HCT116 (cell line): Measurements from ENCODE around the gene TACR2. TPM values are rescaled to one million over a fixed set of nuclear protein-coding genes. Genes with fewer than 3 reads are reported as not detected.

Experiments used
- ATAC-seq: fragments of 200-7000 bp; cut with Tn5 transposase; 2 replicates; pipeline ENCODE4 v1.9.1; 2020; ENCODE audit warnings: mild to moderate bottlenecking, moderate library complexity
- BruUV-seq: library from RNA; stranded (reverse); fragments of 400-500 nt; replicated peaks from 2 replicates; lab custom pipeline; 2021; lab: Mats Ljungman, UMichigan
- CTCF ChIA-PET: fragments of 300-600 bp; sonication (Branson Sonifier 250); formaldehyde crosslinking; loops from one replicate; lab custom pipeline; 2021; ENCODE audit warnings: antibody characterized with exemption; lab: Charles Lee
- POLR2A ChIA-PET: fragments of 300-600, 350-600 bp; sonication (Branson Sonifier 250); formaldehyde crosslinking; loops from one replicate; lab custom pipeline; 2021; ENCODE audit warnings: antibody characterized with exemption; lab: Charles Lee
- RAD21 ChIA-PET, 2 experiments: fragments of 300-600 bp; sonication (Branson Sonifier 250); formaldehyde crosslinking; loops; one replicate each; lab custom pipeline; 2023; ENCODE audit warnings: low total read pairs in 2 of 2; ENCODE audit not compliant: uncharacterized antibody in 2 of 2, unreplicated experiment in 2 of 2, low non-redundant PET in 1 of 2; lab: Charles Lee
- DNase-seq: peaks from one replicate; pipeline ENCODE4 v3.0.0-alpha.2; 2010; ENCODE audit warnings: low read depth, low spot score
- H2AFZ ChIP-seq: fragments of 200-600 bp; shearing (Covaris generic), sonication (generic); 2 replicates; pipeline ENCODE4 v1.6.1; 2017; ENCODE audit warnings: low read depth, mixed run types, mixed read lengths, antibody characterized with exemption, low read length; ENCODE audit not compliant: poor library complexity, severe bottlenecking
- H3K27ac ChIP-seq: 2 replicates; pipeline ENCODE4 v1.5.1; 2012; ENCODE audit warnings: low read depth, low read length
- H3K27me3 ChIP-seq: fragments of 200-600 bp; sonication (generic); 2 replicates; pipeline ENCODE4 v1.6.1; 2016; ENCODE audit warnings: mixed run types, low read length, mixed read lengths; ENCODE audit not compliant: insufficient read depth
- H3K36me3 ChIP-seq, 2 experiments: fragments of 200-500 bp in 1 of 2; fragments of 200-600 bp in 1 of 2; sonication (Bioruptor generic) in 1 of 2; sonication (generic) in 1 of 2; 2 replicates each; pipeline versions ENCODE4 v1.5.1 to v1.6.1; 2014 to 2016; ENCODE audit warnings: low read length in 2 of 2, inconsistent platforms in 1 of 2, mixed read lengths in 1 of 2, mixed run types in 1 of 2; ENCODE audit not compliant: insufficient read depth in 2 of 2, control insufficient read depth in 1 of 2
- H3K4me1 ChIP-seq, 2 experiments: fragments of 200-600 bp in 1 of 2; sonication (generic) in 1 of 2; 2 replicates each; pipeline versions ENCODE4 v1.5.1 to v1.6.1; 2012 to 2017; ENCODE audit warnings: low read length in 2 of 2, inconsistent platforms in 1 of 2, mild to moderate bottlenecking in 1 of 2, mixed read lengths in 1 of 2, mixed run types in 1 of 2, moderate library complexity in 1 of 2; ENCODE audit not compliant: insufficient read depth in 2 of 2, control insufficient read depth in 1 of 2
- H3K4me2 ChIP-seq: fragments of 200-600 bp; sonication (generic); 2 replicates; pipeline ENCODE4 v1.6.1; 2017; ENCODE audit warnings: mixed run types, low read length, mixed read lengths
- H3K4me3 ChIP-seq, 2 experiments: fragments of 200-600 bp in 1 of 2; sonication (generic) in 1 of 2; replicated peaks in 1 of 2; 2 replicates each; pipeline ENCODE4 v1.5.1; 2011 to 2016; ENCODE audit warnings: low read length in 2 of 2, control low read depth in 1 of 2, low read depth in 1 of 2, mild to moderate bottlenecking in 1 of 2, mixed read lengths in 1 of 2, mixed run types in 1 of 2
- H3K79me2 ChIP-seq: fragments of 200-600 bp; sonication (generic); 2 replicates; pipeline ENCODE4 v1.6.1; 2017; ENCODE audit warnings: mild to moderate bottlenecking, mixed run types, low read length, moderate library complexity, mixed read lengths; ENCODE audit not compliant: insufficient read depth
- H3K9ac ChIP-seq: fragments of 200-600 bp; sonication (generic); 2 replicates; pipeline ENCODE4 v1.6.1; 2016; ENCODE audit warnings: low read length, mixed read lengths
- H3K9me2 ChIP-seq: fragments of 200-600 bp; sonication (generic), shearing (Covaris generic); 2 replicates; pipeline ENCODE4 v1.6.1; 2017; ENCODE audit warnings: mixed run types, mild to moderate bottlenecking, moderate library complexity; ENCODE audit not compliant: insufficient read depth
- H3K9me3 ChIP-seq, 2 experiments: fragments of 200-500 bp in 1 of 2; fragments of 200-600 bp in 1 of 2; sonication (Bioruptor generic) in 1 of 2; sonication (generic) in 1 of 2; 2 replicates each; pipeline ENCODE4 v1.6.1; 2014 to 2017; ENCODE audit warnings: low read length in 2 of 2, mixed read lengths in 2 of 2, inconsistent platforms in 1 of 2, low read depth in 1 of 2, mild to moderate bottlenecking in 1 of 2, mixed run types in 1 of 2, moderate library complexity in 1 of 2; ENCODE audit not compliant: control insufficient read depth in 1 of 2, insufficient read depth in 1 of 2
- H4K20me1 ChIP-seq: fragments of 200-600 bp; sonication (generic), shearing (Covaris generic); 2 replicates; pipeline ENCODE4 v1.6.1; 2017; ENCODE audit warnings: mixed run types, mild to moderate bottlenecking, moderate library complexity; ENCODE audit not compliant: insufficient read depth
- CEBPB ChIP-seq: IDR thresholded peaks from 2 replicates; pipeline ENCODE4 v1.6.1; 2012; ENCODE audit warnings: low read depth
- CTCF ChIP-seq, 3 experiments: fragments of 200-600 bp in 1 of 3; sonication (generic) in 1 of 3; IDR thresholded peaks in 2 of 3; conservative IDR thresholded peaks in 1 of 3; 2 replicates each; pipeline ENCODE4 v1.5.1; 2012 to 2017; ENCODE audit warnings: low read depth in 2 of 3, low read length in 2 of 3, antibody characterized with exemption in 1 of 3, borderline replicate concordance in 1 of 3, control low read depth in 1 of 3, mild to moderate bottlenecking in 1 of 3, mixed read lengths in 1 of 3, mixed run types in 1 of 3, moderate library complexity in 1 of 3; ENCODE audit not compliant: insufficient read depth in 1 of 3
- ELF1 ChIP-seq: IDR thresholded peaks from 2 replicates; pipeline ENCODE4 v1.6.1; 2012; ENCODE audit warnings: low read depth, borderline replicate concordance
- FOSL1 ChIP-seq: IDR thresholded peaks from 2 replicates; pipeline ENCODE4 v1.6.1; 2012; ENCODE audit warnings: low read depth
- JUND ChIP-seq: IDR thresholded peaks from 2 replicates; pipeline ENCODE4 v1.6.1; 2012
- MAX ChIP-seq: IDR thresholded peaks from 2 replicates; pipeline ENCODE4 v1.6.1; 2012
- POLR2A ChIP-seq: IDR thresholded peaks from 2 replicates; pipeline ENCODE4 v1.7.0; 2011; ENCODE audit warnings: borderline replicate concordance; ENCODE audit not compliant: insufficient read depth, insufficient read length; ENCODE audit errors: extremely low read depth
- POLR2AphosphoS5 ChIP-seq: IDR thresholded peaks from 2 replicates; pipeline ENCODE4 v1.6.1; 2011; ENCODE audit warnings: mild to moderate bottlenecking, low read depth, low read length, moderate library complexity
- RAD21 ChIP-seq: IDR thresholded peaks from 2 replicates; pipeline ENCODE4 v1.6.1; 2012; ENCODE audit warnings: low read depth, mild to moderate bottlenecking
- SIN3A ChIP-seq: IDR thresholded peaks from 2 replicates; pipeline ENCODE4 v1.6.1; 2012; ENCODE audit warnings: low read depth
- SP1 ChIP-seq: IDR thresholded peaks from 2 replicates; pipeline ENCODE4 v1.6.1; 2012; ENCODE audit warnings: low read depth
- SRF ChIP-seq: IDR thresholded peaks from 2 replicates; pipeline ENCODE4 v1.6.1; 2012; ENCODE audit warnings: low read depth
- TCF7L2 ChIP-seq: IDR thresholded peaks from 2 replicates; pipeline ENCODE4 v1.7.0; 2011; ENCODE audit warnings: borderline replicate concordance, inconsistent platforms; ENCODE audit not compliant: insufficient read depth, insufficient read length; ENCODE audit errors: extremely low read depth
- ZFX ChIP-seq: fragments of 450-650 bp; IDR thresholded peaks from 2 replicates; pipeline ENCODE4 v1.6.1; 2017
- intact Hi-C: fragments of 100-400 bp; cut with micrococcal nuclease; formaldehyde crosslinking; loops from 2 replicates; pipeline ENCODE4 v1.10.0; 2022
- total RNA-seq: library from RNA; stranded (reverse); gene quantifications from one replicate; pipeline ENCODE4 v1.2.1, GENCODE V29; 2021; ENCODE audit not compliant: unreplicated experiment
- TF ChIP-seq, protein P1 (sequence below): IDR thresholded peaks from 2 replicates; pipeline ENCODE4 v1.6.1; 2012
- TF ChIP-seq, protein P2 (sequence below): IDR thresholded peaks from 2 replicates; pipeline ENCODE4 v1.6.1; 2011; ENCODE audit warnings: mild to moderate bottlenecking, low read length, moderate library complexity; ENCODE audit not compliant: insufficient replicate concordance; ENCODE audit errors: extremely low read depth

The TACR2 gene
- total RNA-seq, 1 experiment from 2014 or later: not detected

DNA sequence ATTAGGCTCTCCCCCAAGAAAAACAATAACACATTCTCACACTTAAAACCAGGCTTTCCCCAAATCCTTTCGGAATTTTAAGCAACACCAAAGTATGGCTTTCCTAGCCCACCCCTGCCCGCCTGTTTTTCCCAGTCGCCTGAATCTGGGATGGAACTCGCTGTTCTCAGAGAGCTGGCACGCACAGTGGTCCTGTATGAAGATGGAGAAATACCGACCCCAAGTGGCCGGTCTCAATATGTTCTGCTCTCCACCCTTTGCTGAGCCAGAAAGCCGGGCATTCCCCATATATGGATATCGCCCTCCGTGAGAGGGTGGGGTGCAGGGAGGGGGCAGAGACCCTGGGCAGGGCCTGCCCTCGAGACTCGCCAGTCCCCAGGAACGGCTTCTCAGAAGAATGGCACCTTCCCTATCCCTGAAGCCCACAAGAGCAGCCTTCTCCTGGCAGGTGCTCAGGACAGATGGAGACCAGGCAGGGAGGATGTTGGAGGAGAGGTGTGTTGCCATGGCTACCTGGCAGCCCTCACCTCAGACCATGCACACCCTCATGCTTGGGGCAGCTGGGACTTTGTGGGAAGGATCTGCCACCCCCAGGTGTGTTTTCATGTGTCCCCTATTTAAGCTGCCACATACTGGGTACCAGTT, 3.4 kb downstream of the TACR2 start:
- no peaks in the 10 kb centered on the region for H3K79me2 ChIP-seq
- DNase-seq (peak; percentile 34), ATAC-seq (peak; percentile 63)
- H3K9me2 ChIP-seq: no peaks in the 10 kb centered on the region
- H3K9ac ChIP-seq: no peak overlapping the region
- intact Hi-C loops: no loop called here
- H3K27ac ChIP-seq: no peak overlapping the region
- no peaks in the 10 kb centered on the region for H3K36me3 ChIP-seq
- H3K27me3 ChIP-seq: no peaks in the 10 kb centered on the region
- no peak overlapping the region for H3K4me3 ChIP-seq
- no peaks in the 10 kb centered on the region for H4K20me1 ChIP-seq
- peak overlapping the region; percentile 29; the same call in 1 of the 2 replicates for H3K4me2 ChIP-seq
- peaks cover 9 to 23% of the 10 kb centered on the region in 2 experiments for H3K4me1 ChIP-seq
- CTCF ChIA-PET: interaction anchor here (0.7 kb wide), 1 partner anchor 94 kb away, joined by 3 read pairs; no protein-coding TSS in a partner anchor
- BruUV-seq: no TSS peak
- POLR2A ChIA-PET: no interaction called here
- no peaks in the 10 kb centered on the region for H3K9me3 ChIP-seq
- TF ChIP-seq SP1 (no peak), CTCF (IDR thresholded peaks at IDR 0.05 in 2 of 3, conservative IDR thresholded peaks at IDR 0.05 in 1 of 3; ENCODE audit: borderline replicate concordance in 1 of 3, insufficient read depth in 1 of 3, low read depth in 2 of 3, low read length in 2 of 3) (peak; percentile 63 to 71 (median 68); a peak in 5 of 6 replicates), POLR2AphosphoS5 (no peak), FOSL1 (no peak), SIN3A (no peak), CEBPB (no peak), ZFX (no peak), JUND (no peak), POLR2A (no peak), SRF (peak; percentile 98), ELF1 (no peak), MAX (no peak), TCF7L2 (no peak), RAD21 (peak; percentile 82)
- TF ChIP-seq, protein P1, sequence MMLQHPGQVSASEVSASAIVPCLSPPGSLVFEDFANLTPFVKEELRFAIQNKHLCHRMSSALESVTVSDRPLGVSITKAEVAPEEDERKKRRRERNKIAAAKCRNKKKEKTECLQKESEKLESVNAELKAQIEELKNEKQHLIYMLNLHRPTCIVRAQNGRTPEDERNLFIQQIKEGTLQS: no peak
- TF ChIP-seq, protein P2, sequence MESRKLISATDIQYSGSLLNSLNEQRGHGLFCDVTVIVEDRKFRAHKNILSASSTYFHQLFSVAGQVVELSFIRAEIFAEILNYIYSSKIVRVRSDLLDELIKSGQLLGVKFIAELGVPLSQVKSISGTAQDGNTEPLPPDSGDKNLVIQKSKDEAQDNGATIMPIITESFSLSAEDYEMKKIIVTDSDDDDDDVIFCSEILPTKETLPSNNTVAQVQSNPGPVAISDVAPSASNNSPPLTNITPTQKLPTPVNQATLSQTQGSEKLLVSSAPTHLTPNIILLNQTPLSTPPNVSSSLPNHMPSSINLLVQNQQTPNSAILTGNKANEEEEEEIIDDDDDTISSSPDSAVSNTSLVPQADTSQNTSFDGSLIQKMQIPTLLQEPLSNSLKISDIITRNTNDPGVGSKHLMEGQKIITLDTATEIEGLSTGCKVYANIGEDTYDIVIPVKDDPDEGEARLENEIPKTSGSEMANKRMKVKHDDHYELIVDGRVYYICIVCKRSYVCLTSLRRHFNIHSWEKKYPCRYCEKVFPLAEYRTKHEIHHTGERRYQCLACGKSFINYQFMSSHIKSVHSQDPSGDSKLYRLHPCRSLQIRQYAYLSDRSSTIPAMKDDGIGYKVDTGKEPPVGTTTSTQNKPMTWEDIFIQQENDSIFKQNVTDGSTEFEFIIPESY: no peak
- RAD21 ChIA-PET: no interaction called here
- H2AFZ ChIP-seq: peak overlapping the region; percentile 71
